NOMO-1 treated with dmso at 0.1 percent for 144 hours (cell line): ENCODE results near the gene VIPR1.
"Not testable (repeated sequence)": the region's sequence is repeated elsewhere in the genome, so short reads cannot be mapped to it uniquely, and the experiment has no call there.

ENCODE experiments used
- DNase-seq: peaks from one replicate; lab custom pipeline; 2025; ENCODE audit not compliant: unreplicated experiment; lab: John Stamatoyannopoulos, UW

The VIPR1 gene

DNA sequence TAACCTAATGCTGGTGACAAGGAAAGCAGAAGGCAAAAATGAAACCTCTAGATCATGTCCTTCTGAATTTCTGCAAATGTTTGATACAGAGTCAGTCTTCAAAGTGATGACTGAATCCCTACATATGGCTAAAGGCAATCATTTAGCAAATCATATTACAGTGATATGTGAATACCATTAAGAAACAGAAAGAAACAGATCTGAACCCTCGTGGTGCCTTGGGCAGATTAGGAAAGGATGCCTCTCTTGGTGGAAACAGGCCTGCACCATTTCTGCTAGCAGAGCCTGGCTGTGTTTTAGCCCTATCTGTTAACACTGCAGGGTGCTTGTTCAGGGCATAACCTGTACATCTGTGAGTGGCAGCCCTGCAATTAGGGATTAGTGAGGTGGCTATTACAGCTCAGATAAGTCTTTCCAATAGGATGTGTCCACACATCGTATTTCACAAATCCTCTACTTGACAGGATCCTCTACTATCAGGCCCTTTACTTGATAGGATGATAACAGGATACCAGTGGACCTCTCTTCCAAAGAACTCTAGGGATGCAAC, 67.2 kb downstream of the VIPR1 start:
- DNase-seq = no peak

DNA sequence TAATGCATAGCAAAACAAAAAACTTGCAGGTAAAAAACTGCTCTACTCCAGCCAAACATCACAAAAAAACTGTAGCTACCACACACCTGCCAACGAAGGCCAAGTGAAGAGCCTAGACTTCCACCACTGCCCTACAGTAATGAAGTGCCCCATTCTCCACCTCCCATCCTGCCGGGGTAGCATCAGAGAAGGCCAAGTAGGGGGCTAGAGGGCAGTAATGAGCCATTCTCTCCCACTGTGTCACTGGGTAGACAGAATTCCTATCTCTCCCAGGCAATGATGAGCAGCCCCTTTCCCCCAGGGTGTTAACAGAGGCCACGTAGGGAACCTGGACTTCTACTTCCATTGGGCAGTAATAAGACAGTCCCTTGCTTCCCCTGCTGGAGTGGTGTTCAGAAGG, 69.8 kb downstream of the VIPR1 start:
- DNase-seq = no peak

DNA sequence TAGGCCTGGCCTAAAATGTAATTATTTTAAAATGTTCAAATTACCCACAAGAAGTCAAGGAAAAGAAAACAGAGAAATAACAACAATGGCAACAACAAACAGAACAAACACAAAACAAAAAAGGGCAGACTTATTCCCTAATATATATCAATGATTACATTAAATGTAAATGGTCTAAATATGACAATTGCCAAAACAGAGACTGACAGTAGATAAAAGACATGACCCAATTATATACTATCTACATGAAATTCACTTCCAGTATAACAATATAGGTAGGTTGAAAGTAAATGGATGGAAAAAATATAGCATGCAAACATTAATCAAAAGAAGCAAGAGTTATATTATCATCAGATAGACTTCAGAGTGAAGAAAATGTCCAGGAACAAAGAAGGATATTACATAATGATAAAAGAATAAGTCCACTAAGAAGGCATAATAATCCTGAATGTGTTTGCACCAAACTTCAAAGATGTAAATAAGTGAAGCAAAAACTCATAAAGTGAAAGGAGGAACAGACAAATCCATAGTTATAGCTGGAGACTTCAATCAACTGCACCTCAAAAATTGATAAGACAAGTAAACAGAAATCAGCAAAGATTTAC, 72.8 kb downstream of the VIPR1 start:
- DNase-seq = no peak

DNA sequence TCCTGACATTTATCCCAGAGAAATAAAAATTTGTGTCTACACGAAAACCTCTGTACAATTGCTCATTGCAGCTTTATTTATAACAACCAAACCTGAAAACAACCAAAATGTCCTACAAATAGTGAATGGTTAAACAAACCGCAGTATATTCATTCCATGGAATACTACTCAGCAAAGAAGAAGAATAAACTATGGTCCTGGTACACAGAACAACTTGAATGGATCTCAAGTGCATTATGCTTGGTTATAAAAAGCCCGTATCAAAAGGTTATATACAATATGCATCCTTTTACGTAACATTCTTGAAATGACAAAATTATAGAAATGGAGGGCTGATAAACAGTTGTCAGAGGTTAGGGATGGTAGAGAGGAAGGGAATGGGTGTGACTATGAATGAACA, 75.6 kb downstream of the VIPR1 start:
- DNase-seq = no peak

DNA sequence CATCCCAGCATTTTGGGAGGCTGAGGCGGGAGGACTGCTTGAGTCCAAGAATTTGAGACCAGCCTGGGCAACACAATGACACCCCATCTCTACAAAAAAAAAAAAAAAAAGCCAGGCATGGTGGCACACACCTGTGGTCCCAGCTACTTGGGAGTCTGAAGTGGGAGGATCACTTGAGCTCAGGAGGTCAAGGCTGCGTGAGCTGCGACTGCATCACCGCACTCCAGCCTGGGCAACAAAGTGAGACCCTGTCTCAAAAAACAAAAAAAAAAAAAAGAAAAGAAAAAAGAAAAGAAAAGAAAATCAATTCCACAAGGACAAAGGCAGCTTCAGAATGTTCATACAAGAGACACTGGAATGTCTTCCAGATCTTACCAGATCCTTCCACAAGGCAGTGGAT, 76.9 kb downstream of the VIPR1 start:
- not testable (repeated sequence) for DNase-seq

DNA sequence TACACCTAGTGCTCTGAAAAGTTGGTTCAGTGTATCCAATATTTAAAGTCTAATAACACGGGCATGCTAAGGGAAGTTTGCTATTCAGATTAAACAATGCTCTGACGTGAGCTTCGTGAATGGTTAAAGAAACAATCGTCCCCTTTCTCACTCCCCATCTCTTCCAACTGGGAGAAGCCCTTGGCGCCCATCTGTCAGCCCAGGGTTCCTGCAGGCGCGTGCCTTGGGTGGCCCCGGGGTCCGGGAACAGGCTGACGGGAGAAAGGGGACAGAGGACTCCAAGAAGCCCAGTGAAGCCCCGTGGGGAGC, 78.9 kb downstream of the VIPR1 start:
- no peak for DNase-seq

DNA sequence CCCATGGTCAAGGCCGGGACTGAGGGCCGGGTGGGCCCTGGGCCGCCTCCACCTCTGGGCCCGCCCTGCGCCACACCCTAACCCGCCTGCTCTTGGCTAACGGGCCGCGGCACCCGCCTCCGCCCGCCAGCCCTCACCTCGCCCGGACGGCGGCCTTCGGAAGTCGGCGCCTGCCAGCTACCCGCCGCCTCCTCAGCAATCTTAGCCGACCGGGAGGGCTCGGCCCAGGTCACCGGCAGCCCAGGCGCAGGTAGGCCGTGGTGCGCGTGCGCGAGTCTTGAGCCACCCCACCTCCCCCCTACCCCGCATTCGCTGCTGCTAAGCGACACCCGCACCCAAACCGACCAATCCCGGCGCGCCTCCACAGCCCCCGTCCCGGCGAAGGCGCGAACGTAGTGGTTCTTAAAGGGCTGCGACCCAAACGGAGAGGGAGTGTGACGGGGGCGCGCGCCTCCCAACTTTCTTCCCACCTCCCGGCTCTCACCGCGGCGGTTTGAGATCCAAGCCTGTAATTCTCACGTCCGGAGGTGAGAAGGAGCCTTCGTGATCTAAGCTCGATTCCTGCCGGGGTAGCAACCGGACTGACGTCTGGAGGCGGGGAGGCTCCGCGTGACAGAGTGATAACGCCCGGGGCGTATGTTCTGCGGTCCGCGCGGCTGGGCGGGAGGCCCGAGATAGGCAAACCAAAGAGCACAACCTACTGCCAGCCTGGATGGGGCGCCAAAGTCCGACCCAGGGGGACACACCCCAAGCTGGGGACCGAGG, 79.4 kb downstream of the VIPR1 start, which contains the start of gene SEC22C:
TSS of gene SEC22C (minus strand) at position 259 of the 765 bp plus-strand sequence. CDS start 12,921 bp downstream, outside the sequence.
- DNase-seq = peak; percentile 82

DNA sequence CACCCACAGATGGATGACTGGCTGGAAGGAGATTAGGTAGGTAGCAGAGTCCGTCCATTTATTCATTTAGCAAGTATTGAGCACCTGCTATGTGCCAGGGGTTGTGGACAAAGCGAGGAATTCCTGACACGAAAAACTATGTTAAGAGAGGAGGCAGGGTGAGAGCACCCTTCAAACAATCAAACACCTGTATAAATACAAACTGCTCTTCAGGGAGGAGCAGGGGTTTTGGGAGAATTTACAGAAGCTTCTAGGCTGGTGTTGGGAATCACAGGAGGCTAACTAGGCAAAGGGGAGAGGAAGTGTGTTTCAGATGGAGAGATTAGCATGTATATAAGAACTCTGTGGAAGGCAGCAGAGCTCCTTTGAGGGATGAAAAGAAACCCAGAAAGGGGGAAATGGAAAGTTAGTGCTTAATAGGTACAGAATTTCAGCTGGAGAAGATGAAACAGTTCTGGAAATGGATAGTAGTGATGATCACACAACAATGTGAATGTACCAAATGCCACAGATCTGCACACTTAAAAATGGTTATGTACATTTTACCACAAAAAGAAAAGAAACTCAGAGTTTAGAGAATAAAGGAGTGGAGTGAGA, 80.1 kb downstream of the VIPR1 start:
- DNase-seq = no peak
